Measurements from ENCODE around the gene BICRAL. TPM values are rescaled to one million over a fixed set of nuclear protein-coding genes. Genes with fewer than 3 reads are reported as not detected.
A peak's percentile ranks its signal among the peaks of the same experiment; 100 is the strongest.

Gene BICRAL
- total and polyA plus RNA-seq, 9 of the 15 experiments (the other 6 are each of a cell fraction or from before 2014, with no cell fraction given) = 1.2 to 11.9 (median 5.6) TPM

GRCh38 chr6:42901538-42901957 lies 119.7 kb downstream of the BICRAL start (continued):
- TF ChIP-seq THRB (CRISPR knock-in tag; conservative IDR thresholded peaks at IDR 0.05) = no peak
- TF ChIP-seq HDAC8 (tag; IDR thresholded peaks at IDR 0.05) = no peak
- TF ChIP-seq USF1 (CRISPR knock-in tag; IDR thresholded peaks at IDR 0.05) = no peak
- peak in 1 of 2 experiments; percentile 46; a peak in 1 of 4 replicates for TF ChIP-seq MAZ (CRISPR knock-in tag; conservative IDR thresholded peaks at IDR 0.05 in 1 of 2, IDR thresholded peaks at IDR 0.05 in 1 of 2)
- TF ChIP-seq CC2D1A (IDR thresholded peaks at IDR 0.05) = peak; percentile 78
- peak; percentile 39; the same call in 1 of the 2 replicates for TF ChIP-seq EP300 (IDR thresholded peaks at IDR 0.05; ENCODE audit: low read length)
- TF ChIP-seq FOXJ3 (CRISPR knock-in tag; IDR thresholded peaks at IDR 0.05) = no peak
- peak; percentile 41 to 61; a peak in 2 of 4 replicates for TF ChIP-seq MNT (conservative IDR thresholded peaks at IDR 0.05)
- TF ChIP-seq ATF7 (IDR thresholded peaks at IDR 0.05) = peak; percentile 31; the same call in 1 of the 2 replicates
- TF ChIP-seq ZBTB33 (CRISPR knock-in tag; IDR thresholded peaks at IDR 0.05) = peak; percentile 64
- TF ChIP-seq TCF3 (CRISPR knock-in tag; IDR thresholded peaks at IDR 0.05) = peak; percentile 53; the same call in 1 of the 2 replicates
- TF ChIP-seq TOE1 (IDR thresholded peaks at IDR 0.05; ENCODE audit: borderline replicate concordance) = no peak
- TF ChIP-seq TOE1 (CRISPR knock-in tag; IDR thresholded peaks at IDR 0.05; ENCODE audit: borderline replicate concordance, low read depth) = 0 out of 2 replicates have a peak, but pooled peaks have one; percentile 30
- no peak for TF ChIP-seq NCOA2 (IDR thresholded peaks at IDR 0.05; ENCODE audit: partially characterized antibody in 2 of 2)
- no peak for TF ChIP-seq TSHZ1 (CRISPR knock-in tag; IDR thresholded peaks at IDR 0.05)
- TF ChIP-seq TEAD1 (CRISPR knock-in tag; IDR thresholded peaks at IDR 0.05) = peak; percentile 44 to 71; a peak in 2 of 4 replicates
- TF ChIP-seq PRMT5 (CRISPR knock-in tag; IDR thresholded peaks at IDR 0.05) = no peak
- TF ChIP-seq SOX6 (IDR thresholded peaks at IDR 0.05) = no peak
- TF ChIP-seq HMG20B (CRISPR knock-in tag; IDR thresholded peaks at IDR 0.05) = no peak
- TF ChIP-seq TAF15 (IDR thresholded peaks at IDR 0.05; ENCODE audit: low read depth, low read length) = no peak

Measured in K562 (cell line).